Activated CD4-positive, alpha-beta T cell treated with anti-CD3 and anti-CD28 coated beads for 24 hours (primary cell): ENCODE results near the gene HCLS1.
"Not testable (repeated sequence)": the region's sequence is repeated elsewhere in the genome, so short reads cannot be mapped to it uniquely, and the experiment has no call there.

Source experiments
- DNase-seq, 2 donors: peaks; one replicate each; pipeline ENCODE4 v3.0.0-alpha.2; 2020; ENCODE audit warnings: low read depth in 2 of 2

HCLS1 gene, protein sequence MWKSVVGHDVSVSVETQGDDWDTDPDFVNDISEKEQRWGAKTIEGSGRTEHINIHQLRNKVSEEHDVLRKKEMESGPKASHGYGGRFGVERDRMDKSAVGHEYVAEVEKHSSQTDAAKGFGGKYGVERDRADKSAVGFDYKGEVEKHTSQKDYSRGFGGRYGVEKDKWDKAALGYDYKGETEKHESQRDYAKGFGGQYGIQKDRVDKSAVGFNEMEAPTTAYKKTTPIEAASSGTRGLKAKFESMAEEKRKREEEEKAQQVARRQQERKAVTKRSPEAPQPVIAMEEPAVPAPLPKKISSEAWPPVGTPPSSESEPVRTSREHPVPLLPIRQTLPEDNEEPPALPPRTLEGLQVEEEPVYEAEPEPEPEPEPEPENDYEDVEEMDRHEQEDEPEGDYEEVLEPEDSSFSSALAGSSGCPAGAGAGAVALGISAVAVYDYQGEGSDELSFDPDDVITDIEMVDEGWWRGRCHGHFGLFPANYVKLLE

GRCh38 chr3:121660356-121661171 is at the start of gene HCLS1:
Gene HCLS1 (minus strand): TSS chr3:121660903. CDS start chr3:121658347, 2,556 bp downstream.
- DNase-seq: peak; percentile 31 to 44

- no peak for DNase-seq
These were observed 49.6 kb upstream of the HCLS1 start for GRCh38 chr3:121710347-121710746.

DNA sequence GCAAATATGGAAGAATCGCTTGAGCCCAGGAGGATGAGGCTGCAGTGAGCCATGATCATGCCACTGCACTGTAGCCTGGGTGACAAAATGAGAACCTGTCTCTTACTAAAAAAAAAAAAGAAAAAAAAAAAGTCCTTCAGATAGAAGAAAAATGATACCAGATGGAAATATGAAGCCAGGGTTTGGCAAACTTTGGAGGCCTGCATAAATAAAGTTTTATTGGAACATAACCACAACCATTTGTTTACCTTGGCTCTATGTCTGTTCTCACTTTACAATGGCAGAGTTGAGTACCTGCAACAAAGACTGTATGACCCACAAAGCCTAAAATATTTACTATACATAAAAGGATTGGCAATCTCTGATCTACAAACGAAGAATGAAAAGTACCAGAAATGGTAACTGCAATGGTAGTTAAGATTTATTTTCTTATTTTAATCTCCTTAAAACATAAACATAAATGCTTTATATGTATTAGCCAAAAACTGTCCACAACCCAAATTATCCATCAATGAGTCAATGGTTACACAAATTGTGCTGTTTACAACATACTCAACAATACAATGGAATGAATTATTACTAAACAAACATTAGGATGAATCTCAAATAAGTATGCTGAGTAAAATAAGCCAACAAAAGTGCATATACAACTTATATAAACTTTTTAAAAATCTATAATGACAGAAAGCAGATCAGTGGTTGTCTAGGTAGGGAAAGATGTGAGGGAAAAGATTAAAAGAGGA is 47.0 kb upstream of the HCLS1 start:
- DNase-seq: no peak

DNA sequence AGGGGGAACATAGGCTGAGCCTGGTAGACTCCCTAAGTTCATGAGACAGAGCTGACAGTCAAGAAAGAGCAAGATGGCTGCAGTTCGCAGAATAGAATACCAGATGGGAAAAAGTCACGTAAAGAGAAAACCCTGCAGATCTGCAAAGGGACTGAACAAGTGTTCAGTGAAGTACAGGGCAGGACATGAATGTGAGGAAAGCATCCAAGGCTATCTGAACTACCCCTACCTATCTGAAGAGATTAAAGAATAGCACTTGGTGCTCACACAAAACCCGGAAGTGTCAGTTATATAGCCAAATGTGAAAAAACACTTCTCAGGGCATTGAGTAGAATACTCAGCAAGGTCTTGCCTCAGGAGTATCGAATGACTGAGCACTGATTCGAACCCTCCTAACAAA is 44.8 kb upstream of the HCLS1 start:
- no peak for DNase-seq

DNA sequence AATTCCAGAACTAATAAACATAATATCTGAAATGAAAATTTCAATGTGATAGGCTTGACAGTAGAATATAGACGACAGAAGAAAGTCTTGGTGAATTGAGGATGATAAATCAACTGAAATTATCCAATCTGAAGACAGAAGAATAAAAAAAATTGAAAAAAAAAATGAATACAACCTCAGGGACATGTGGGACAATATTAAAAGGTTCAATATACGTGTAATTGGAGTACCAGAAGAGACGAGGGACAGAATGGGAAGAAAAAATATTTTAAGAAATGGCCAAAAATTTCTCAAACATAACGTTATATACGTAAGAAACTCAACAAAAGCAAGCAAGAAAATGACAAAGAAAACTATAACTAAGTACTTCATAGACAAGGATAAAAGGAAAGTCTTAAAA is 43.3 kb upstream of the HCLS1 start:
- DNase-seq: no peak

DNA sequence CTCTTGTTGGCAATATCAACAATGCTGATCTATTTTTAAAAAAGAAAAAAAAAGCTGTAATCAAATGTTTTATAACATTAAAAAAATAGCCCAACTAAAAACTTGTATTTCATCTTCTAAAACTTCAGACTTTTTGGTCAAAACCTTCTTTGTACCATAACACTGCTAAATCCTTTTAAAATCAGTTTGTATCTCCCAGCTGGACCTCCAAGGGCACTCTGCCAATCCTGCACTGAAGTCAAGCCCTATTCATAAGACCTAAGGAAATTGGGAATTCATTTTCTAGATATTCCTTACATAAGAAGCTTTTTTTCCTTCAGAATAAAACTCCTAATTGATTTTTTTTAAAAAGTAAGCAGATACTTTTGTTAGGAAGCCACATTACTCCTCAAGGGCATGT is 38.2 kb upstream of the HCLS1 start:
- DNase-seq: no peak

GRCh38 chr3:121698476-121698875 is 37.8 kb upstream of the HCLS1 start:
- no peak for DNase-seq

GRCh38 chr3:121696186-121696585 is 35.5 kb upstream of the HCLS1 start:
- DNase-seq: no peak

DNA sequence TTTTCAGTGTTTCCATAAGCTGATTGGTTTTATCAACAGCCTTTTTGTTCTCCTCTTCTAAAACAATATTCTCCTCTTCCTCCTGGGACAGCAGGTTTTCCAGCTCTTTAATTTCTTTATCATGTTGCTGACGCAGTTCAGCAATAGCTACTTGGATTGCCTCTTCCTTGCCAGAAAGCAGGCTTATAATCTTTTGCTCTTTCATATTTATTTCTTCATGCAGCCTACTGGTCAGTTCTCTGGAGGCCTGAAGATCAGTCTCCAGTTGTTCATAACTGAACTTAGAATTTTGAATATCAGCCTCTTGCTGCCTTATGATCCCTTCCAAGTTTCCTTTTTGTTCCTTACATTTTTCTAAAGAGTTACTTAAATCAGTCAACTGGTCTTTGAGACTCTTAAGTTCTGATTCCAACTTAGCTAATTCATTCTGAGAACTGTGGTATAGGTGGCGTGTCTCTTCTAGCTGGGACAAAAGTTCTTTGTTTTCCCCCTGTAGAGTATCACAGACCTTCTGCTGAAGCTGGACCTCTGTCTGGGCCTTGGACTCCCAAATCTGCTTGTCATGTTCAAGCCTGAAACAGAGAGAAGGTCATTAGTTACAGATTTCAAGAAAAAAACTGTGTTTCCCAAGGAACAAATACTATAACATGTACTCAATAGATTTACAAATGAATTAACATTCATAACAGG is 31.5 kb upstream of the HCLS1 start:
- DNase-seq: no peak

GRCh38 chr3:121690777-121691405 is 30.2 kb upstream of the HCLS1 start:
- DNase-seq: no peak

DNA sequence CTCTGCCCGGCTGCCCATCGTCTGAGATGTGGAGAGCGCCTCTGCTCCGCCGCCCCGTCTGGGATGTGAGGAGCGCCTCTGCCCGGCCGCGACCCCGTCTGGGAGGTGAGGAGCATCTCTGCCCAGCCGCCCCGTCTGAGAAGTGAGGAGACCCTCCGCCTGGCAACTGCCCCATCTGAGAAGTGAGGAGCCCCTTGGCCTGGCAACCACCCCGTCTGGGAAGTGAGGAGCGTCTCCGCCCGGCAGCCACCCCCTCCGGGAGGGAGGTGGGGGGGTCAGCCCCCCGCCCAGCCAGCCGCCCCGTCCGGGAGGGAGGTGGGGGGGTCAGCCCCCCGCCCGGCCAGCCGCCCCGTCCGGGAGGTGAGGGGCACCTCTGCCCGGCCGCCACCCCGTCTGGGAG is 28.0 kb upstream of the HCLS1 start:
- DNase-seq: not testable (repeated sequence)

- DNase-seq: no peak
These were observed 21.1 kb upstream of the HCLS1 start for GRCh38 chr3:121681792-121682191.

- DNase-seq: no peak
These were observed 16.4 kb upstream of the HCLS1 start for GRCh38 chr3:121677141-121677540.

DNA sequence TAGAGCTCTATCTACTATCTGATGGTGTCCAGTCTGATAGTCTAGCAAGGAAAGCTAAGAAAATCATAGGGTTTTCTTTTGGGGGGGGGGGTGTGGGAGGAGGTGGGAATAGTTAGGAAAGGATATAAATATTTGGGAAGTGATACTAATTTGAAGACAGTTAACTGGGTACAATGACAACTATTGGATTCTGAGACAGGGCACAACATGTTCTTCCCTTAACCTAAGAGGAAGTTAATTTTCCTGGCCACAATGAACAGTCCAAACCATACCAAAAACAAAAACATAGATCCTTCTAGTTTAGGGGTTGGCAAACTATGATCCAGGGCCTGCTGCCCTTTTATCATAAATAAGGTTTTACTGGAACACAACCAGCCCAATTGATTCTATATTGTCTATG is 10.0 kb upstream of the HCLS1 start:
- no peak for DNase-seq

GRCh38 chr3:121667333-121667732 is 6.6 kb upstream of the HCLS1 start:
- DNase-seq: no peak

DNA sequence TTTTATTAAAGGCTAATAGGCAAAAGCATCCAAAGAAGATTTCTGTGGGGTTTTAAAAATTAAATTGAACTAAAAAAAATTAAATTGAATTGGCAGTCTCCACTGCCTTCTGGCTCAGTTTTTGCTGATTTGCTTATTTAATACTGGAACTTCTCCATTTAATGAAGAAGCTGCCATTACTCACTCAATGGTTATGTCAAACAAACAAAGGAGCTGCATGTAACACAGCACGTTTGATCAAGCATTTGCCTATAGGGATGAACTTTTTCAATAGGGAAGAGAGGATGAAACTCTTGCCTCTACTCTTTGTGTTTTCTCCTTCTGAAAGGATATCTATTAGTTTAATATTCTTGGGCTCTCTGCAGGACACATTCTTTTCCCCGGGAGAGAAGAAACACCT is 4.8 kb upstream of the HCLS1 start:
- DNase-seq: no peak

- no peak for DNase-seq
These were observed 2.6 kb upstream of the HCLS1 start for GRCh38 chr3:121663171-121663847.

- DNase-seq: no peak
These were observed 2.0 kb upstream of the HCLS1 start for GRCh38 chr3:121662742-121663141.

- no peak for DNase-seq
These were observed 673 bp upstream of the HCLS1 start for GRCh38 chr3:121661376-121661775.

DNA sequence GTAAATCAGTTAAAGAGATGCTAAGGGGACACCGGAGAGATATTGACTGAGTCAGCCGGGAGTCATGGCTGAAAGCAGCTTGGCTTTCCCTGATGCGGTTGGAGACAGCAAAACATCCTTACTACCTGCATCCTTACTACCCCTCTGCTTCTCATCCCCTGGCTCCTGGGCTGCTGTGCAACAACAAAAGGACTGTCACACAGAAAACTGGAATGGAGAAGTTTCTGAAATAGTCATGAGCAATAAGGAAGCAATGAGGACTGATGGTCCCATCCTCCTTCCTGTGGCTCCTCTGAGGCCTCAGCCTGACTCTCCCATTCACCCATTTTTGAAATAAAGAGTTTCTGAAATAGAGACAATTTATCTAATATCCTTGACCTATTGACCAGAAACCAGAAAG is 1.1 kb downstream of the HCLS1 start:
- no peak for DNase-seq
